GM06990 (cell line): ENCODE results near the gene RPS25.
"Not testable (repeated sequence)": the region's sequence is repeated elsewhere in the genome, so short reads cannot be mapped to it uniquely, and the experiment has no call there.

Experiments
- DNase-seq: peaks from one replicate; pipeline ENCODE4 v3.0.0-alpha.2; 2011; ENCODE audit not compliant: insufficient read length; ENCODE audit errors: extremely low read depth
- H3K27me3 ChIP-seq: replicated peaks from 2 replicates; pipeline ENCODE4 v1.6.0; 2011; ENCODE audit warnings: low read length; ENCODE audit not compliant: control insufficient read depth, insufficient read depth
- H3K36me3 ChIP-seq: 2 replicates; pipeline ENCODE4 v1.5.1; 2011; ENCODE audit warnings: low read length; ENCODE audit not compliant: control insufficient read depth, insufficient read depth
- H3K4me3 ChIP-seq: replicated peaks from 2 replicates; pipeline ENCODE4 v1.5.1; 2011; ENCODE audit warnings: low read depth, mild to moderate bottlenecking, control low read depth, low read length
- TF ChIP-seq, protein P1 (sequence below): IDR thresholded peaks from 2 replicates; pipeline ENCODE4 v1.5.1; 2011; ENCODE audit warnings: low read length, control low read depth, mild to moderate bottlenecking, inconsistent platforms; ENCODE audit not compliant: insufficient read depth, poor library complexity, severe bottlenecking

The RPS25 gene

DNA sequence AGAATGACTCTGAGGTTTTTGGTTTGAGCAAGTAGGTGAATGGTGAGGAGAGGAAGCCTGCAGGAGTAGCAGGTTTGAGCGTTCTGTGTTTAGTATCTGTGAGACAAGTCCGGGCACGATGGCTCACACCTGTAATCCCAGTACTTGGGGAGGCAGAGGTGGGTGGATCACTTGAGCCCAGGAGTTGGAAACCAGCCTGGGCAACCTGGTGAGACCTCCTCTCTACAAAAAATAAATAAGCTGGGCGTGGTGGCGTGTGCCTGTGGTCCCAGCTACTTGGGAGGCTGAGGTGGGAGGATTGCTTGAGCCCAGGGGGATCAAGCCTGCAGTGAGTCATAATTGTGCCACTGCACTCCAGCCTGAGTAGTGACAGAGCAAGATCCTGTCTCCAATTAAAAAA, 29.9 kb downstream of the RPS25 start:
- Histone ChIP-seq H3K27me3 (no peaks in the 10 kb centered on the region), H3K36me3 (no peaks in the 10 kb centered on the region), H3K4me3 (no peak overlapping the region)
- DNase-seq, result no peak
- TF ChIP-seq, protein P1, sequence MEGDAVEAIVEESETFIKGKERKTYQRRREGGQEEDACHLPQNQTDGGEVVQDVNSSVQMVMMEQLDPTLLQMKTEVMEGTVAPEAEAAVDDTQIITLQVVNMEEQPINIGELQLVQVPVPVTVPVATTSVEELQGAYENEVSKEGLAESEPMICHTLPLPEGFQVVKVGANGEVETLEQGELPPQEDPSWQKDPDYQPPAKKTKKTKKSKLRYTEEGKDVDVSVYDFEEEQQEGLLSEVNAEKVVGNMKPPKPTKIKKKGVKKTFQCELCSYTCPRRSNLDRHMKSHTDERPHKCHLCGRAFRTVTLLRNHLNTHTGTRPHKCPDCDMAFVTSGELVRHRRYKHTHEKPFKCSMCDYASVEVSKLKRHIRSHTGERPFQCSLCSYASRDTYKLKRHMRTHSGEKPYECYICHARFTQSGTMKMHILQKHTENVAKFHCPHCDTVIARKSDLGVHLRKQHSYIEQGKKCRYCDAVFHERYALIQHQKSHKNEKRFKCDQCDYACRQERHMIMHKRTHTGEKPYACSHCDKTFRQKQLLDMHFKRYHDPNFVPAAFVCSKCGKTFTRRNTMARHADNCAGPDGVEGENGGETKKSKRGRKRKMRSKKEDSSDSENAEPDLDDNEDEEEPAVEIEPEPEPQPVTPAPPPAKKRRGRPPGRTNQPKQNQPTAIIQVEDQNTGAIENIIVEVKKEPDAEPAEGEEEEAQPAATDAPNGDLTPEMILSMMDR, result no peak

DNA sequence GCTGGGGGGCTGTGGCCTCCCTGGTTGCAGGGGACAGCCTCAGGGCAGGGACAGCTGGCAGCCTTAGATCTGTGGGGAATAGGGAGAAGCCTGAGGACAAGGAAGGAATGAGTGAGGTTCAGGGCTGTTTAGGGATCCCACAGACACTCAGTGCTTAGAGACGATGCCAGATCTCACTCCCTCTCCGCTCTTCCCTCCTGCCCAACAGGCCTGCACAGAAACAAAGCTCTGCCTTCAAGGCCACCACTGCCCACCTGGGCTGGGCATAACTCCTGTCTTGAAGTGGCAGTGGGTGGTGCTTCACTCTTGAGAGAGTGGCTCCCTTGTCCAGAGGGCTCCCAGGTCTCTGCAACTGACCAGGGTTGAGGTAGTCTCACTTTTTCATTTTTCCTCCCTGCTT, 33.3 kb downstream of the RPS25 start:
- no peak for DNase-seq
- TF ChIP-seq, protein P1, result no peak
- Histone ChIP-seq H3K4me3 (no peak overlapping the region), H3K27me3 (no peaks in the 10 kb centered on the region; the same call in 1 of the 2 replicates), H3K36me3 (no peaks in the 10 kb centered on the region)

DNA sequence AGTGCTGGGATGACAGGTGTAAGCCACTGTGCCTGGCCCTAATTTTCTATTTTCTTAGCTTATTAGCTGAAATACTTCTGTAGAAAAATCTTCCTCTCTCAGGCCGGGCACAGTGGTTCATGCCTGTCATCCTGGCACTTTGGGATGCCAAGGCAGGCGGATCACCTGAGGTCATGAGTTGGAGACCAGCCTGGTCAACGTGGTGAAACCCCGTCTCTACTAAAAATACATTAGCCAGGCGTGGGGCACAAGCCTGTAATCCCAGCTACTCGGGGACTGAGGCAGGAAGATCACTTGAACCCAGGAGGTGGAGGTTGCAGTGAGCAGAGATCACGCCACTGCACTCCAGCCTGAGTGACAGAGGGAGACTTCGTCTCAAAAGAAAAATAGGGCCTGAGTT, 33.8 kb downstream of the RPS25 start:
- not testable (repeated sequence) for H3K4me3 ChIP-seq, DNase-seq, H3K36me3 ChIP-seq, H3K27me3 ChIP-seq

DNA sequence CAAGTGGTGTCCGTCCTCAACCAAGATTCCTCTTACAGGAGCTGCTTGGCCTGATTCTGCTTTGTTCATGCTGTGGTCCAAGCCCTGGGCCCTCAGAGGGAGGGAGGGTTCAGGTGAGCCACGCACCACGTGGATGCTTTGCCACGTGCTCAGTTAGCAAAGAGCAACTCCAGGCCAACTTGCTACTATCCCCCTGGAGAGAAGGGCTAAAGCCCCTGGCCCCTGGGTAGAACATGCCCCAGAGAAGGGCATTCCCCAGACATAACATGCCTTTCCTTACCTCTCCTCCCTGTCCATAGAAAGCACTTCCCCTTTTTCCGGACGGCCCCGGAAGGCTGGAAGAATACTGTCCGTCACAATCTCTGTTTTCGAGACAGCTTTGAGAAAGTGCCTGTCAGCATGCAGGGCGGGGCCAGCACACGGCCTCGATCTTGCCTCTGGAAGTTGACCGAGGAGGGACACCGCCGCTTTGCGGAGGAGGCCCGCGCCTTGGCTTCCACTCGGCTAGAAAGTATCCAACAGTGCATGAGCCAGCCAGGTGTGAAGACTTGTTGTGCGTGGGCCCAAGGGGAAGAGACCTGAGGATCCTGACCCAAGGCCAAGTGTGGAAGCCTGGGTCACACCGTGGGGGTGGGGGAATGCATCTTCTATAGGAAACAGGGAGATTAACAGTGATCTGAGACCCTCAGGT, 37.8 kb downstream of the RPS25 start:
- H3K36me3 ChIP-seq, result no peaks in the 10 kb centered on the region
- TF ChIP-seq, protein P1, result no peak
- no peak for DNase-seq
- no peaks in the 10 kb centered on the region; the same call in none of the 2 replicates for H3K27me3 ChIP-seq
- H3K4me3 ChIP-seq, result no peak overlapping the region

DNA sequence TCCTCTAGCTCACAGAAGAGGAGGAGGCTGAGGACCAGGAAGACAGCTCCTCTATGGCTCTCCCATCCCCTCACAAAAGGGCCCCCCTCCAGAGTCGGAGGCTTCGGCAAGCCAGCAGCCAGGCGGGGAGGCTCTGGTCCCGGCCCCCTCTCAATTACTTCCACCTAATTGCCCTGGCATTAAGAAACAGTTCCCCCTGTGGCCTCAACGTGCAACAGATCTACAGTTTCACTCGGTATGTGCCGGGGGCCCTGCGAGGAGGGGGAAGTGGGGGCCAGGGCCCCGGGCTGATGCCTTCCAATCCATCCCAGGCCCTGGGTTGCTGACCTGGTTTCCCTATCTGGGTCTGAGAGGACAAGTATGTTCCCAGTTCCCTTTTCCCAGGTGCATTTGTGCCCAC, 38.7 kb downstream of the RPS25 start:
- Histone ChIP-seq H3K4me3 (no peak overlapping the region), H3K36me3 (no peaks in the 10 kb centered on the region), H3K27me3 (no peaks in the 10 kb centered on the region; the same call in none of the 2 replicates)
- no peak for DNase-seq
- TF ChIP-seq, protein P1, result no peak

DNA sequence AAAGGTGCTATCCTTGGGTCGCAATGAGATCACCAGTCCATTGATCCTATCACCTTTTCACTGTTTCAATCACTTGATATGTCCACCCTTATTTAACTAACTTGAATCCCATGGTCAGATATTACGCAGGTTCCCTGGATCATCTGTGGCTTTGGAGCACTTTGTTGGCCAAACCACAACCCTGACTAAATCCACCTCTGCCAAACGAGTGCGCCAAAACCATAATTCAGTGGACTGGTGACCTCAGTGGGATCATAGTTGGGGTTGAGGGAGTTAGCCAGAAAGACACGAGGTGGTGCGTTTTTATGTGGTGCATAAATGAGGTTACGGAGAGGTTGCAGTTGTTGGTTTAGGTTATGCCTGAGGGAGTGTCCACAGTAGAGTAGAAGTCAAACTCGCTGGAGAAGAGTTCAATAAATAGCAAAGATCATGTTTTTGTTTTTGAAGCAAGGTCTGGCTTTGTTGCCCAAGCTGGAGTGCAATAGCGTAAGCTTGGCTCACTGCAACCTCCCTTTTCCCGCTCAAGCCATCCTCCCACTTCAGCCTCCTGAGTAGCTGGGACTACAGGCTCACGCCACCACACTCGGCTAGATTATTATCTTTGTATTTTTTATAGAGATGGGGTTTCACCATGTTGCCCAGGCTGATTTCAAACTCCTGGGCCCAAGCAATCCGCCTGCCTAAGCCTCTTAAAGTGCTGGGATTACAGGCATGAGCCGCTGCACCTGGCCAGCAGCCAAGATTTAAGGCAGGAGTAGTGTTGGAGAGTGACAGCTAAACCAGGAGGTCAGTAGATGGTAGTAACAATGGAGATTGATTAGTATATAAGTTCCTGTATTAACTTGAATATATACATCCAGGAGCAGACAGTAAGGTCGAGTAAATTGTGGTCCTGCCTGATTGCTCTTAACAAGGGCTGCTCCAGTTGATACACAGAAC, 42.1 kb downstream of the RPS25 start:
- TF ChIP-seq, protein P1, result no peak
- H3K4me3 ChIP-seq, result no peak overlapping the region
- no peaks in the 10 kb centered on the region; the same call in none of the 2 replicates for H3K27me3 ChIP-seq
- no peaks in the 10 kb centered on the region for H3K36me3 ChIP-seq
- no peak for DNase-seq
